ENCODE results near the gene MEI1. TPM values are rescaled to one million over a fixed set of nuclear protein-coding genes. Genes with fewer than 3 reads are reported as not detected.
A peak's percentile ranks its signal among the peaks of the same experiment; 100 is the strongest.
"Not testable (repeated sequence)": the region's sequence is repeated elsewhere in the genome, so short reads cannot be mapped to it uniquely, and the experiment has no call there.

MEI1 gene
- total RNA-seq, 4 donors from 2014 or later = 0.29 TPM; not detected in 3

GRCh38 chr22:41684194-41684593 lies 15.1 kb upstream of the MEI1 start:
- TF ChIP-seq POLR2A (IDR thresholded peaks at IDR 0.05) (no peak), CTCF (IDR thresholded peaks at IDR 0.05 in 4 of 5, conservative IDR thresholded peaks at IDR 0.05 in 1 of 5) (no peak)
- Histone ChIP-seq H3K36me3 (peaks cover 0 to 13% of the 10 kb centered on the region in 2 donors), H3K4me3 (no peak overlapping the region), H3K9me3 (no peaks in the 10 kb centered on the region), H3K27me3 (no peaks in the 10 kb centered on the region), H3K4me1 (peaks cover 15 to 16% of the 10 kb centered on the region in 2 donors), H3K27ac (no peak overlapping the region)
- no peak for ATAC-seq
- intact Hi-C loops (cut with DNase I; ENCODE audit: low total_unique reads) (no loop called here), in situ Hi-C loops (cut with MboI; ENCODE audit: low sequenced_read_pairs in 4 of 4) (no loop called here)
- no peak for DNase-seq

GRCh38 chr22:41686890-41687289 lies 12.4 kb upstream of the MEI1 start:
- Histone ChIP-seq H3K4me1 (peaks cover 10 to 14% of the 10 kb centered on the region in 2 donors), H3K4me3 (peak overlapping the region in 2 of 4 donors; percentile 92 to 93)
- H3K27me3 ChIP-seq; ATAC-seq; H3K27ac ChIP-seq; H3K36me3 ChIP-seq; DNase-seq; in situ Hi-C loops (cut with MboI; ENCODE audit: low sequenced_read_pairs in 4 of 4); H3K9me3 ChIP-seq: not testable (repeated sequence)
- intact Hi-C loops (cut with DNase I; ENCODE audit: low total_unique reads) = loop anchor here (5.0 kb wide), 1 partner anchor 145 kb away; the partner anchor contains the start of gene SREBF2

GRCh38 chr22:41687901-41688364 lies 11.4 kb upstream of the MEI1 start:
- peak overlapping the region; percentile 92 to 97 (median 94) for H3K27ac ChIP-seq
- no peak for DNase-seq
- ATAC-seq = peak; percentile 19 to 43
- peaks cover 10 to 14% of the 10 kb centered on the region in 2 donors for H3K4me1 ChIP-seq
- in situ Hi-C loops (cut with MboI; ENCODE audit: low sequenced_read_pairs in 4 of 4) = no loop called here
- no peaks in the 10 kb centered on the region for H3K9me3 ChIP-seq
- H3K36me3 ChIP-seq = no peaks in the 10 kb centered on the region
- peak overlapping the region; percentile 74 to 93 (median 84) for H3K4me3 ChIP-seq
- TF ChIP-seq POLR2A (IDR thresholded peaks at IDR 0.05) = no peak
- no peak for TF ChIP-seq CTCF (IDR thresholded peaks at IDR 0.05 in 4 of 5, conservative IDR thresholded peaks at IDR 0.05 in 1 of 5)
- no peaks in the 10 kb centered on the region for H3K27me3 ChIP-seq
- intact Hi-C loops (cut with DNase I; ENCODE audit: low total_unique reads) = loop anchor here (1.0 to 5.0 kb wide), 3 partner anchors 22 to 393 kb away; partner anchors contain the start of gene SREBF2

GRCh38 chr22:41688365-41689211 lies 10.7 kb upstream of the MEI1 start, which contains the start of gene SNU13:
Gene SNU13 (minus strand): TSS chr22:41688867. CDS start chr22:41688796, 71 bp downstream.
- H3K9me3 ChIP-seq = no peaks in the 10 kb centered on the region
- H3K36me3 ChIP-seq = peaks cover 0 to 4% of the 10 kb centered on the region in 2 donors
- peak within 1 kb of the TSS; percentile 74 to 93 (median 84) for H3K4me3 ChIP-seq
- in situ Hi-C loops (cut with MboI; ENCODE audit: low sequenced_read_pairs in 4 of 4) = no loop called here
- DNase-seq (peak; percentile 87 to 90), ATAC-seq (peak; percentile 98 to 99)
- peak; percentile 87 to 90 for TF ChIP-seq POLR2A (IDR thresholded peaks at IDR 0.05)
- peak in 1 of 5 experiments; percentile 16 for TF ChIP-seq CTCF (IDR thresholded peaks at IDR 0.05 in 4 of 5, conservative IDR thresholded peaks at IDR 0.05 in 1 of 5)
- H3K27me3 ChIP-seq = no peaks in the 10 kb centered on the region
- peak within 1 kb of the TSS; percentile 92 to 97 (median 94) for H3K27ac ChIP-seq
- intact Hi-C loops (cut with DNase I; ENCODE audit: low total_unique reads) = loop anchor here (1.0 to 5.0 kb wide), 3 partner anchors 22 to 392 kb away; partner anchors contain the start of gene SREBF2
- H3K4me1 ChIP-seq = peaks cover 10 to 14% of the 10 kb centered on the region in 2 donors

- Histone ChIP-seq H3K36me3 (peaks cover 0 to 9% of the 10 kb centered on the region in 2 donors), H3K27me3 (no peaks in the 10 kb centered on the region), H3K4me3 (no peak overlapping the region), H3K4me1 (peaks cover 10 to 14% of the 10 kb centered on the region in 2 donors), H3K9me3 (no peaks in the 10 kb centered on the region), H3K27ac (no peak overlapping the region)
- intact Hi-C loops (cut with DNase I; ENCODE audit: low total_unique reads) (no loop called here), in situ Hi-C loops (cut with MboI; ENCODE audit: low sequenced_read_pairs in 4 of 4) (loop anchor here in 1 of 4 donors (10.0 kb wide), 1 partner anchor 254 kb away; the partner anchor contains the start of gene CENPM)
- DNase-seq (no peak), ATAC-seq (no peak)
- TF ChIP-seq CTCF (IDR thresholded peaks at IDR 0.05 in 4 of 5, conservative IDR thresholded peaks at IDR 0.05 in 1 of 5) (no peak), POLR2A (IDR thresholded peaks at IDR 0.05) (no peak)
Observed at GRCh38 chr22:41690476-41690875, 8.8 kb upstream of the MEI1 start.

Measured in gastrocnemius medialis (tissue), 4 donors.